SU-DHL-6 (cell line): ENCODE data around the gene ANKRD44.

Experiments
- H2AFZ ChIP-seq: fragments of 200-600 bp; sonication (generic); 2 replicates; pipeline ENCODE4 v1.6.1; 2014; ENCODE audit warnings: low read depth, mild to moderate bottlenecking, moderate library complexity, mixed read lengths, antibody characterized with exemption, low read length; ENCODE audit not compliant: severe bottlenecking
- H3F3A ChIP-seq: fragments of 200-600 bp; shearing (Covaris generic); 2 replicates; pipeline ENCODE4 v1.6.0; 2016; ENCODE audit warnings: antibody characterized with exemption, mild to moderate bottlenecking; ENCODE audit not compliant: insufficient read depth
- H3K27ac ChIP-seq: fragments of 200-600 bp; sonication (generic); 2 replicates; pipeline ENCODE4 v1.5.1; 2016; ENCODE audit warnings: low read depth, mild to moderate bottlenecking, low read length, moderate library complexity, mixed read lengths
- H3K27me3 ChIP-seq: fragments of 200-600 bp; sonication (generic), shearing (Covaris generic); 2 replicates; pipeline ENCODE4 v1.6.0; 2014; ENCODE audit warnings: mild to moderate bottlenecking, low read length
- H3K36me3 ChIP-seq: fragments of 200-600 bp; sonication (generic); 2 replicates; pipeline ENCODE4 v1.6.1; 2014; ENCODE audit warnings: mild to moderate bottlenecking, low read length, mixed read lengths
- H3K4me2 ChIP-seq: fragments of 300-600, 200-600 bp; shearing (Covaris generic), sonication (generic); 2 replicates; pipeline ENCODE4 v1.6.0; 2014; ENCODE audit warnings: low read length, low read depth, mild to moderate bottlenecking; ENCODE audit not compliant: poor library complexity, severe bottlenecking
- H3K4me3 ChIP-seq: fragments of 200-600 bp; sonication (generic); 2 replicates; pipeline ENCODE4 v1.5.1; 2014; ENCODE audit warnings: antibody characterized with exemption, low read length, mild to moderate bottlenecking, mixed read lengths; ENCODE audit not compliant: insufficient read depth, poor library complexity, severe bottlenecking
- H3K79me2 ChIP-seq: fragments of 200-600 bp; sonication (generic); 2 replicates; pipeline ENCODE4 v1.6.1; 2014; ENCODE audit warnings: mild to moderate bottlenecking, low read length, moderate library complexity; ENCODE audit not compliant: insufficient read depth
- H3K9ac ChIP-seq: fragments of 200-600 bp; sonication (generic); 2 replicates; pipeline ENCODE4 v1.7.0; 2014; ENCODE audit warnings: mild to moderate bottlenecking, low read length
- H3K9me2 ChIP-seq: fragments of 200-600 bp; sonication (generic); replicated peaks from 2 replicates; pipeline ENCODE4 v1.6.1; 2014; ENCODE audit warnings: low read length; ENCODE audit not compliant: insufficient read depth
- H3K9me3 ChIP-seq: fragments of 200-600 bp; sonication (generic); 2 replicates; pipeline ENCODE4 v1.6.1; 2014; ENCODE audit warnings: low read length, mixed read lengths; ENCODE audit not compliant: insufficient read depth
- H4K20me1 ChIP-seq: fragments of 200-600 bp; sonication (generic); 2 replicates; pipeline ENCODE4 v1.6.1; 2014; ENCODE audit warnings: low read depth, mild to moderate bottlenecking, antibody characterized with exemption, low read length, moderate library complexity, mixed read lengths
- EZH2phosphoT487 ChIP-seq: fragments of 200-600 bp; sonication (generic), shearing (Covaris generic); conservative IDR thresholded peaks from 2 replicates; pipeline ENCODE4 v1.6.1; 2018; ENCODE audit warnings: mild to moderate bottlenecking, antibody characterized with exemption, low read length, moderate library complexity, mixed read lengths
- TF ChIP-seq, protein P1 (sequence below): fragments of 200-600 bp; sonication (generic); IDR thresholded peaks from one replicate; pipeline ENCODE4 v1.5.1; 2017; ENCODE audit warnings: antibody characterized with exemption, mild to moderate bottlenecking, low read length, moderate library complexity; ENCODE audit not compliant: insufficient read depth, poor library complexity, severe bottlenecking

The ANKRD44 gene

DNA sequence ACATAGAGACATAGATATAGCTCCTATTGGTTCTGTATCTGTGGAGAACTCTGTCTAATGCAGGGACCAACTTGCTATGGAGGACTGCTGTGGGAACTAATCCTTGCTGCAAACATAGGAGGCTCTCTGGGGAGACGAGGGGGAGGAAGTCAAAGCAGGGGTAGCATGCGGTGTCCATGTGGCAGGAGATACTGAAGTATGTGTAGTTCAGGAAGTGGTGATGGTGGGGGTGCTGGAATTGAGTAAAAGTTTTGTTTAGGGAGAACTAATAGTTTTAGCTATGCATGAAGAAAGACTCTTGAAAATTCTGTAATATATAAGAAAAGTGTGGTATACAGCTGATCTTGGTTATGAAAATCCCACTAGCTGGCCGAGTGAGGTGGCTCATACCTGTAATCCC lies 62.0 kb downstream of the ANKRD44 start:
- Histone ChIP-seq H3K36me3 (no peaks in the 10 kb centered on the region; the same call in 1 of the 2 replicates), H3F3A (no peaks in the 10 kb centered on the region; the same call in 1 of the 2 replicates), H4K20me1 (no peaks in the 10 kb centered on the region; the same call in 1 of the 2 replicates), H2AFZ (no peak overlapping the region), H3K9me2 (no peaks in the 10 kb centered on the region), H3K4me3 (no peak overlapping the region), H3K9me3 (no peaks in the 10 kb centered on the region), H3K9ac (no peak overlapping the region), H3K4me2 (no peak overlapping the region), H3K27me3 (no peaks in the 10 kb centered on the region), H3K27ac (no peak overlapping the region), H3K79me2 (peaks cover 48% of the 10 kb centered on the region)
- TF ChIP-seq, protein P1, sequence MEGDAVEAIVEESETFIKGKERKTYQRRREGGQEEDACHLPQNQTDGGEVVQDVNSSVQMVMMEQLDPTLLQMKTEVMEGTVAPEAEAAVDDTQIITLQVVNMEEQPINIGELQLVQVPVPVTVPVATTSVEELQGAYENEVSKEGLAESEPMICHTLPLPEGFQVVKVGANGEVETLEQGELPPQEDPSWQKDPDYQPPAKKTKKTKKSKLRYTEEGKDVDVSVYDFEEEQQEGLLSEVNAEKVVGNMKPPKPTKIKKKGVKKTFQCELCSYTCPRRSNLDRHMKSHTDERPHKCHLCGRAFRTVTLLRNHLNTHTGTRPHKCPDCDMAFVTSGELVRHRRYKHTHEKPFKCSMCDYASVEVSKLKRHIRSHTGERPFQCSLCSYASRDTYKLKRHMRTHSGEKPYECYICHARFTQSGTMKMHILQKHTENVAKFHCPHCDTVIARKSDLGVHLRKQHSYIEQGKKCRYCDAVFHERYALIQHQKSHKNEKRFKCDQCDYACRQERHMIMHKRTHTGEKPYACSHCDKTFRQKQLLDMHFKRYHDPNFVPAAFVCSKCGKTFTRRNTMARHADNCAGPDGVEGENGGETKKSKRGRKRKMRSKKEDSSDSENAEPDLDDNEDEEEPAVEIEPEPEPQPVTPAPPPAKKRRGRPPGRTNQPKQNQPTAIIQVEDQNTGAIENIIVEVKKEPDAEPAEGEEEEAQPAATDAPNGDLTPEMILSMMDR = no peak
- TF ChIP-seq EZH2phosphoT487 = no peak

DNA sequence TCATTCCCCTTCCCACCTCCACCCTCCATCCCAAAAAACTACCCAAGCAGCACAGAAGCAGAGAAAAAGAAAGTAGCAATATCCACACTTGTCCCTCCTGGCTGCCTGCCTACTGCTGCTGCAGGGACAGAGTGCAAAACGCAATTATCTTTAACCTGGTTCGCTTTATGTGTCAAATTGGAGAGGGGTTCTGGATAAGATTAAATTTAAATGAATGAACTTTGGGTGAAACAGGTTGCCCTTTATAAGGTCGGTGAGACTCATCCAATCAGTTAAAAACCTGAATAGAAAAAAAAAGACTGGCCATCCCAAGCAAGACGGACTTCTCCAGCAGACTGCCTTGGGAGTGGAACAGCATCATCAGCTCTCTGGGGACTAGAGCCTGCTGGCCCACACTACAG lies 62.6 kb downstream of the ANKRD44 start:
- H3K4me3 ChIP-seq = no peak overlapping the region
- H3K36me3 ChIP-seq = no peaks in the 10 kb centered on the region; the same call in 1 of the 2 replicates
- H3K9ac ChIP-seq = no peak overlapping the region
- H3K9me3 ChIP-seq = no peaks in the 10 kb centered on the region
- no peak overlapping the region for H3K4me2 ChIP-seq
- H3K9me2 ChIP-seq = no peaks in the 10 kb centered on the region
- H4K20me1 ChIP-seq = no peaks in the 10 kb centered on the region; the same call in 1 of the 2 replicates
- H2AFZ ChIP-seq = no peak overlapping the region
- H3K79me2 ChIP-seq = peaks cover 49% of the 10 kb centered on the region
- H3F3A ChIP-seq = peaks cover 3% of the 10 kb centered on the region; the same call in 1 of the 2 replicates
- TF ChIP-seq EZH2phosphoT487 = no peak
- TF ChIP-seq, protein P1 = no peak
- no peaks in the 10 kb centered on the region for H3K27me3 ChIP-seq
- H3K27ac ChIP-seq = no peak overlapping the region

DNA sequence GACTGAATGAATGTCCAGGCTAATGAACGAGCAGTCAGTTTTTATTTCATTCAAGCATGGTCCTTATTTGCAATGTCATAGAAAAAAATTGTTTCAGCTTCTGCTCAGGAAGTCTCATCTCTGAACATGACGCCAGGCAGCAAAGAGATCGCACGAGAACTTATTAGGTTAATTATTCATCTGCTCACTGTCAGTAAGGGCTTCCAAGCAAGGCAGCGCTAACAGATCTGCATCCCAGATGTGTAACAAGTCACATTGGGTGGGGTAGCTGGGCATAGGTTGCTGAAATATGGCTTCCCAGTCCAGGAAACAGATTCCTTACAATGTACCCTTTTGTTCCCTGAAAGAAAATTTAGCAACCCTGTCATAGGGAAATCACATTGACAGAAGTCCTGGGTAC lies 63.5 kb downstream of the ANKRD44 start:
- no peaks in the 10 kb centered on the region; the same call in 1 of the 2 replicates for H4K20me1 ChIP-seq
- H3K4me2 ChIP-seq = no peak overlapping the region
- H3K36me3 ChIP-seq = no peaks in the 10 kb centered on the region; the same call in 1 of the 2 replicates
- no peak overlapping the region for H2AFZ ChIP-seq
- H3K4me3 ChIP-seq = no peak overlapping the region
- H3F3A ChIP-seq = 0 out of 2 replicates have a peak, but pooled peaks cover 11% of the 10 kb centered on the region
- no peak overlapping the region for H3K27ac ChIP-seq
- no peak overlapping the region for H3K9ac ChIP-seq
- H3K9me2 ChIP-seq = no peaks in the 10 kb centered on the region
- TF ChIP-seq, protein P1 = no peak
- no peak for TF ChIP-seq EZH2phosphoT487
- H3K79me2 ChIP-seq = peaks cover 51% of the 10 kb centered on the region
- H3K9me3 ChIP-seq = no peaks in the 10 kb centered on the region
- no peaks in the 10 kb centered on the region for H3K27me3 ChIP-seq
